CD4-positive, alpha-beta memory T cell (primary cell): ENCODE results near the gene ITPR3. TPM values are rescaled to one million over a fixed set of nuclear protein-coding genes. Genes with fewer than 3 reads are reported as not detected.

ENCODE experiments used
- CTCF ChIA-PET: fragments of 350-600 bp; sonication (Branson Sonifier 250); formaldehyde crosslinking; loops from one replicate; lab custom pipeline; 2021; ENCODE audit warnings: inconsistent platforms; ENCODE audit not compliant: partially characterized antibody; lab: Charles Lee
- POLR2A ChIA-PET: fragments of 350-600 bp; sonication (Branson Sonifier 250); formaldehyde crosslinking; loops from one replicate; lab custom pipeline; 2021; ENCODE audit not compliant: partially characterized antibody; lab: Charles Lee
- DNase-seq, 5 donors: peaks; one replicate each; pipeline versions ENCODE4 v3.0.0 to v3.0.0-alpha.2; 2020 to 2022; ENCODE audit warnings: mixed read lengths in 1 of 5
- H3K27ac ChIP-seq: one replicate; pipeline ENCODE4 v1.7.0; 2013; ENCODE audit warnings: low read depth, low read length
- H3K27me3 ChIP-seq: 2 replicates; pipeline ENCODE4 v1.7.0; 2013; ENCODE audit warnings: mild to moderate bottlenecking, low read length, moderate library complexity; ENCODE audit not compliant: insufficient read depth
- H3K36me3 ChIP-seq: 2 replicates; pipeline ENCODE4 v1.7.0; 2013; ENCODE audit warnings: mild to moderate bottlenecking, low read length, moderate library complexity; ENCODE audit not compliant: insufficient read depth
- H3K4me1 ChIP-seq: 2 replicates; pipeline ENCODE4 v1.7.0; 2013; ENCODE audit warnings: mild to moderate bottlenecking, low read length, moderate library complexity; ENCODE audit not compliant: insufficient read depth
- H3K4me3 ChIP-seq, 2 donors: one replicate each; pipeline ENCODE4 v1.7.0; 2013; ENCODE audit warnings: low read length in 2 of 2, mild to moderate bottlenecking in 1 of 2
- H3K9me3 ChIP-seq, 2 donors: one replicate each; pipeline ENCODE4 v1.7.0; 2013; ENCODE audit warnings: low read length in 2 of 2, control low read depth in 1 of 2; ENCODE audit not compliant: control insufficient read depth in 1 of 2
- H3K27ac Mint-ChIP-seq, 7 donors: one replicate each; pipeline ENCODE4 v1.8.0; 2020 to 2021; ENCODE audit warnings: mixed read lengths in 7 of 7, mild to moderate bottlenecking in 6 of 7, inconsistent platforms in 3 of 7, moderate library complexity in 3 of 7
- H3K27me3 Mint-ChIP-seq, 2 donors: one replicate each; pipeline ENCODE4 v1.8.0; 2020 to 2021; ENCODE audit warnings: mixed read lengths in 2 of 2
- H3K36me3 Mint-ChIP-seq, 2 donors: one replicate each; pipeline ENCODE4 v1.8.0; 2020 to 2021; ENCODE audit warnings: mixed read lengths in 2 of 2, inconsistent platforms in 1 of 2, mild to moderate bottlenecking in 1 of 2
- H3K4me1 Mint-ChIP-seq, 4 donors: one replicate each; pipeline ENCODE4 v1.8.0; 2020 to 2021; ENCODE audit warnings: mixed read lengths in 4 of 4, mild to moderate bottlenecking in 1 of 4
- H3K4me3 Mint-ChIP-seq, 8 donors: one replicate each; pipeline ENCODE4 v1.8.0; 2020 to 2021; ENCODE audit warnings: mixed read lengths in 8 of 8, mild to moderate bottlenecking in 7 of 8, moderate library complexity in 6 of 8, inconsistent platforms in 3 of 8
- H3K9me3 Mint-ChIP-seq, 8 donors: one replicate each; pipeline ENCODE4 v1.8.0; 2020 to 2021; ENCODE audit warnings: mixed read lengths in 8 of 8, mild to moderate bottlenecking in 5 of 8, inconsistent platforms in 3 of 8, moderate library complexity in 1 of 8
- intact Hi-C: fragments of 100-400 bp; cut with micrococcal nuclease; formaldehyde crosslinking; loops from one replicate; pipeline ENCODE4 v1.15.1; 2023
- polyA plus RNA-seq, 2 donors: library from polyadenylated mRNA; unstranded; fragments of 300-500 nt; fragmentation: Illumina TruSeq; gene quantifications; one replicate each; pipeline ENCODE4 v1.2.3, GENCODE V29; 2021
- total RNA-seq, 2 experiments: library from RNA; stranded (reverse); gene quantifications; one replicate each; pipeline ENCODE4 v1.2.3, GENCODE V29; 2021

The ITPR3 gene
- total and polyA plus RNA-seq, 4 experiments from 2014 or later = 0.55 to 72.4 (median 39.7) TPM

GRCh38 chr6:33720998-33721397 is 99.9 kb downstream of the ITPR3 start:
- Mint-ChIP-seq H3K36me3 (no peaks in the 10 kb centered on the region), H3K27ac (no peak overlapping the region), H3K4me3 (no peak overlapping the region), H3K9me3 (no peaks in the 10 kb centered on the region), H3K4me1 (peaks cover 8 to 15% (median 11%) of the 10 kb centered on the region in 4 donors), H3K27me3 (peaks cover 4 to 8% of the 10 kb centered on the region in 2 donors)
- H3K27ac ChIP-seq = no peak overlapping the region
- no peak for DNase-seq
- H3K36me3 ChIP-seq = no peaks in the 10 kb centered on the region
- ChIA-PET POLR2A (interaction anchor here (1.0 kb wide), 1 partner anchor 10 kb away, joined by 4 read pairs; the partner anchor contains the start of gene UQCC2), CTCF (interaction anchor here (0.7 kb wide), 1 partner anchor 9 kb away, joined by 3 read pairs; the partner anchor contains the start of gene UQCC2)
- peaks cover 11% of the 10 kb centered on the region for H3K4me1 ChIP-seq
- H3K27me3 ChIP-seq = peaks cover 7% of the 10 kb centered on the region
- intact Hi-C loops = no loop called here
- H3K9me3 ChIP-seq = no peaks in the 10 kb centered on the region
- no peak overlapping the region for H3K4me3 ChIP-seq

- Mint-ChIP-seq H3K4me1 (peaks cover 8 to 15% (median 11%) of the 10 kb centered on the region in 4 donors), H3K36me3 (no peaks in the 10 kb centered on the region), H3K27ac (no peak overlapping the region), H3K9me3 (no peaks in the 10 kb centered on the region), H3K27me3 (peaks cover 7 to 8% of the 10 kb centered on the region in 2 donors), H3K4me3 (no peak overlapping the region)
- intact Hi-C loops = no loop called here
- H3K9me3 ChIP-seq = no peaks in the 10 kb centered on the region
- H3K4me1 ChIP-seq = peaks cover 11% of the 10 kb centered on the region
- ChIA-PET CTCF (interaction anchor here (0.7 to 1.7 kb wide), 3 partner anchors 10 to 136 kb away, joined by 3 to 6 read pairs (median 3); partner anchors contain the start of gene UQCC2), POLR2A (interaction anchor here (1.0 kb wide), 1 partner anchor 10 kb away, joined by 4 read pairs; the partner anchor contains the start of gene UQCC2)
- no peak overlapping the region for H3K4me3 ChIP-seq
- H3K36me3 ChIP-seq = no peaks in the 10 kb centered on the region
- no peak overlapping the region for H3K27ac ChIP-seq
- no peak for DNase-seq
- peaks cover 7% of the 10 kb centered on the region for H3K27me3 ChIP-seq
Measured at GRCh38 chr6:33721508-33721907, 100.4 kb downstream of the ITPR3 start.

- Mint-ChIP-seq H3K4me3 (no peak overlapping the region), H3K27me3 (peaks cover 7 to 10% of the 10 kb centered on the region in 2 donors)
- POLR2A ChIA-PET = no interaction called here
Measured at GRCh38 chr6:33722103-33722623, 101.0 kb downstream of the ITPR3 start.

DNA sequence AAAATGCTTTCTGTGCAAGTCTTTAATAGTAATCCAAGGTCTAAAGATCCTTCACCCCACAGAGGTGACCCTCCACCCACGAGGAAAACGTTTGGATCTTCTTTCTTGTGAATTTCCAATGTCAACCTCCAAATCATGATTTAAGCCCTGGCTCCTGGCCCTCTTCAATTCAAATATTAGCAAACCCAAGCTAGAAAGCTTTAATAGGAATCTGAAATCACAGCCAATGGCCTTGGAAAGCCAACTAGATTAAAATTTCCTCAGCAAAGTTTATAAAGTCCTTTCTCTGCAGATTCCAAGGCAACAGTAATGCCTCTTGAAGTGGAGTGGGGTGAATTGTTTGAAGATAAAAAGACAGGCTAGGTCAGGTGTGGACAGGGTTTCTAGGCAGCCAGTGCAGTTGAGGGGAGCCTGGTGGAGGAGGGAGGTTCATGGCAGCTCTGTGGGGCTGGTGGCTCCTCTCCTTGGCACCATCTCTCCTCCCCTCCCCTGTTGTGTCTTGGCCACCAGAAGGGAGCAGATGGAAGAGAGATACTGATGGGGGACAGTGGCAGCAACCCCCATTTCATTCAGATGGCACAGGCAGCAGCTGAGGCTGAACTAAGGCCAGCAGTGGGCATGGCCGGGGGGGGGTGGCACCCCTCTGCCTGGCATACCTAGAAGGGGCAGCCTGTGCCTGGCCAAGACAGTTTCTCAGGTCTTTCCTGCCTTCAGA is 102.4 kb downstream of the ITPR3 start:
- peaks cover 8 to 16% (median 12%) of the 10 kb centered on the region in 4 donors for H3K4me1 Mint-ChIP-seq
- no peak overlapping the region for H3K27ac ChIP-seq
- H3K27ac Mint-ChIP-seq = no peak overlapping the region
- peaks cover 11% of the 10 kb centered on the region for H3K4me1 ChIP-seq
- H3K4me3 Mint-ChIP-seq = peak overlapping the region in 1 of 8 donors; percentile 22
- no peaks in the 10 kb centered on the region for H3K36me3 ChIP-seq
- peaks cover 7% of the 10 kb centered on the region for H3K27me3 ChIP-seq
- H3K9me3 Mint-ChIP-seq = peaks cover 0 to 1% (median 0%) of the 10 kb centered on the region in 8 donors
- no peak for DNase-seq
- peaks cover 7 to 10% of the 10 kb centered on the region in 2 donors for H3K27me3 Mint-ChIP-seq
- no peaks in the 10 kb centered on the region for H3K36me3 Mint-ChIP-seq
- ChIA-PET POLR2A (no interaction called here), CTCF (interaction anchor here (0.6 to 1.7 kb wide), 5 partner anchors 10 to 192 kb away, joined by 3 to 8 read pairs (median 5); partner anchors contain the start of gene UQCC2)
- H3K4me3 ChIP-seq = no peak overlapping the region
- no peaks in the 10 kb centered on the region for H3K9me3 ChIP-seq
- intact Hi-C loops = no loop called here

More at GRCh38 chr6:33722103-33722623, 101.0 kb downstream of the ITPR3 start:
- CTCF ChIA-PET = interaction anchor here (1.5 to 1.7 kb wide), 3 partner anchors 11 to 137 kb away, joined by 3 to 8 read pairs (median 6); partner anchors contain the start of gene UQCC2
- Mint-ChIP-seq H3K27ac (no peak overlapping the region), H3K36me3 (no peaks in the 10 kb centered on the region), H3K9me3 (peaks cover 0 to 1% (median 0%) of the 10 kb centered on the region in 8 donors), H3K4me1 (peaks cover 8 to 15% (median 11%) of the 10 kb centered on the region in 4 donors)
- intact Hi-C loops = no loop called here
- no peaks in the 10 kb centered on the region for H3K9me3 ChIP-seq
- peaks cover 11% of the 10 kb centered on the region for H3K4me1 ChIP-seq
- no peaks in the 10 kb centered on the region for H3K36me3 ChIP-seq
- H3K27me3 ChIP-seq = peaks cover 7% of the 10 kb centered on the region
- no peak for DNase-seq
- no peak overlapping the region for H3K27ac ChIP-seq
- H3K4me3 ChIP-seq = no peak overlapping the region

GRCh38 chr6:33724102-33725023 is 103.2 kb downstream of the ITPR3 start:
- no peaks in the 10 kb centered on the region for H3K9me3 ChIP-seq
- Mint-ChIP-seq H3K9me3 (peaks cover 0 to 3% (median 0%) of the 10 kb centered on the region in 8 donors), H3K4me1 (peaks cover 8 to 20% (median 12%) of the 10 kb centered on the region in 4 donors), H3K36me3 (no peaks in the 10 kb centered on the region), H3K27ac (peak overlapping the region in 3 of 7 donors; percentile 7 to 53 (median 25)), H3K27me3 (peaks cover 9 to 10% of the 10 kb centered on the region in 2 donors), H3K4me3 (peak overlapping the region in 7 of 8 donors; percentile 21 to 68 (median 51))
- H3K4me3 ChIP-seq = no peak overlapping the region
- DNase-seq = peak in 1 of 5 donors; percentile 6
- H3K27me3 ChIP-seq = peaks cover 7% of the 10 kb centered on the region
- POLR2A ChIA-PET = interaction anchor here (0.6 kb wide), 1 partner anchor 127 kb away, joined by 3 read pairs; no protein-coding TSS in a partner anchor
- CTCF ChIA-PET = interaction anchor here (1.3 kb wide), 1 partner anchor 13 kb away, joined by 5 read pairs; the partner anchor contains the start of gene UQCC2
- no peaks in the 10 kb centered on the region for H3K36me3 ChIP-seq
- intact Hi-C loops = no loop called here
- H3K27ac ChIP-seq = no peak overlapping the region
- peaks cover 11% of the 10 kb centered on the region for H3K4me1 ChIP-seq

GRCh38 chr6:33725222-33725621 is 104.1 kb downstream of the ITPR3 start:
- Mint-ChIP-seq H3K4me1 (peaks cover 8 to 20% (median 12%) of the 10 kb centered on the region in 4 donors), H3K27ac (peak overlapping the region in 1 of 7 donors; percentile 57), H3K9me3 (peaks cover 0 to 3% (median 0%) of the 10 kb centered on the region in 8 donors), H3K27me3 (peaks cover 9 to 10% of the 10 kb centered on the region in 2 donors), H3K36me3 (no peaks in the 10 kb centered on the region), H3K4me3 (no peak overlapping the region)
- H3K9me3 ChIP-seq = no peaks in the 10 kb centered on the region
- H3K27ac ChIP-seq = no peak overlapping the region
- peaks cover 7% of the 10 kb centered on the region for H3K27me3 ChIP-seq
- ChIA-PET POLR2A (no interaction called here), CTCF (interaction anchor here (1.3 kb wide), 1 partner anchor 14 kb away, joined by 5 read pairs; the partner anchor contains the start of gene UQCC2)
- H3K4me3 ChIP-seq = no peak overlapping the region
- intact Hi-C loops = no loop called here
- no peaks in the 10 kb centered on the region for H3K36me3 ChIP-seq
- H3K4me1 ChIP-seq = peaks cover 11% of the 10 kb centered on the region
- no peak for DNase-seq
